CD4-positive, alpha-beta T cell (primary cell): Measurements from ENCODE around the gene LHX8. TPM values are rescaled to one million over a fixed set of nuclear protein-coding genes. Genes with fewer than 3 reads are reported as not detected.

Experiments
- ATAC-seq: fragments of 200-7000 bp; cut with Tn5 transposase; one replicate; pipeline ENCODE4 v1.10.0; 2022; ENCODE audit warnings: mild to moderate bottlenecking; ENCODE audit not compliant: poor library complexity
- CTCF ChIA-PET: fragments of 350-600 bp; sonication (Branson Sonifier 250); formaldehyde crosslinking; loops from one replicate; lab custom pipeline; 2021; ENCODE audit warnings: antibody characterized with exemption, inconsistent platforms; lab: Charles Lee
- POLR2A ChIA-PET: fragments of 350-600 bp; sonication (Branson Sonifier 250); formaldehyde crosslinking; loops from one replicate; lab custom pipeline; 2021; ENCODE audit warnings: antibody characterized with exemption, inconsistent platforms; lab: Charles Lee
- DNase-seq, 14 experiments: peaks; one replicate each; pipeline ENCODE4 v3.0.0-alpha.2; 2013 to 2020; ENCODE audit warnings: mixed read lengths in 2 of 14
- H3K27ac ChIP-seq, 2 donors: one replicate each; pipeline versions ENCODE4 v1.5.1 to v1.7.0; 2013; ENCODE audit warnings: low read length in 2 of 2, low read depth in 1 of 2, mild to moderate bottlenecking in 1 of 2
- H3K27me3 ChIP-seq, 2 experiments: 1 replicate in 1 of 2; 2 replicates in 1 of 2; pipeline versions ENCODE4 v1.6.1 to v1.7.0; 2013; ENCODE audit warnings: low read length in 2 of 2, control low read depth in 1 of 2, mild to moderate bottlenecking in 1 of 2, moderate library complexity in 1 of 2; ENCODE audit not compliant: insufficient read depth in 2 of 2, control insufficient read depth in 1 of 2
- H3K36me3 ChIP-seq: one replicate; pipeline ENCODE4 v1.6.1; 2013; ENCODE audit warnings: low read length, control low read depth; ENCODE audit not compliant: insufficient read depth
- H3K4me1 ChIP-seq: one replicate; pipeline ENCODE4 v1.6.1; 2013; ENCODE audit warnings: low read length, control low read depth; ENCODE audit not compliant: insufficient read depth
- H3K4me3 ChIP-seq: one replicate; pipeline ENCODE4 v1.5.1; 2013; ENCODE audit warnings: mild to moderate bottlenecking, low read length, moderate library complexity
- H3K9me3 ChIP-seq, 2 experiments: 1 replicate in 1 of 2; 2 replicates in 1 of 2; pipeline versions ENCODE4 v1.6.1 to v1.7.0; 2013; ENCODE audit warnings: low read length in 2 of 2, mild to moderate bottlenecking in 2 of 2, control low read depth in 1 of 2, moderate library complexity in 1 of 2; ENCODE audit not compliant: control insufficient read depth in 1 of 2, insufficient read depth in 1 of 2
- H3K27ac Mint-ChIP-seq: one replicate; pipeline ENCODE4 v1.8.0; 2020; ENCODE audit warnings: mixed read lengths
- H3K27me3 Mint-ChIP-seq: one replicate; pipeline ENCODE4 v1.8.0; 2021; ENCODE audit warnings: mixed read lengths
- H3K36me3 Mint-ChIP-seq: one replicate; pipeline ENCODE4 v1.8.0; 2021; ENCODE audit warnings: low read depth, mixed read lengths
- H3K4me1 Mint-ChIP-seq: one replicate; pipeline ENCODE4 v1.8.0; 2021; ENCODE audit warnings: low read depth, mixed read lengths
- H3K4me3 Mint-ChIP-seq: one replicate; pipeline ENCODE4 v1.8.0; 2020; ENCODE audit warnings: mild to moderate bottlenecking, mixed read lengths
- H3K9me3 Mint-ChIP-seq: one replicate; pipeline ENCODE4 v1.8.0; 2020; ENCODE audit warnings: mixed read lengths
- CTCF ChIP-seq: fragments of 200-600 bp; IDR thresholded peaks from one replicate; pipeline ENCODE4 v1.8.0; 2022; ENCODE audit warnings: antibody characterized with exemption, mild to moderate bottlenecking
- intact Hi-C, 2 experiments: fragments of 100-400 bp; cut with DNase I in 1 of 2; cut with micrococcal nuclease in 1 of 2; formaldehyde crosslinking; loops; one replicate each; pipeline versions ENCODE4 v1.15.1 to v1.9.0; 2023 to 2025; cut with DNase I, micrococcal nuclease
- total RNA-seq, 174 experiments: library from RNA in 2 of 174; stranded (reverse) in 2 of 174; gene quantifications; one replicate each; pipeline ENCODE4 v1.2.3 and lab custom pipeline; 2021 to 2026

LHX8 gene
- total RNA-seq, 2 experiments from 2014 or later = not detected

DNA sequence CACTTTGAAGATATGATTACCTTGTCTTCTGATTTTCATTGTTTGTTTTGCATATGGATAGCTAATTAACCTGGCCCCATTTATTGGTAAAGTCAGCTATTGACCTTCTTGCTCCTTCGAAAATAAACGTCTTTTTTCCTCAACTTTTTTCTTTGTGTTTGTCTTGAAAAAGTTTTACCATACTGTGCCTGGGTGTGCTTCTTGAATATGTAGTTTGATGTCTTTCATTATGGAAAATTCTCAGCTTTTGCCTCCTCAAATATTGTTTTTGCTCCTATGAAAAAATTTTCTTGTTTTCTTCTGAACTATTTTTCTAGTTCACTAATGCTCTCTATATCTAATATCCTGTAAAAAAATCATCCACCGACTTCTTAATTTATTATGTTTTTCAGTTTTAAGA is 25.0 kb downstream of the LHX8 start:
- Histone ChIP-seq H3K4me3 (no peak overlapping the region), H3K27me3 (no peaks in the 10 kb centered on the region), H3K36me3 (no peaks in the 10 kb centered on the region), H3K27ac (no peak overlapping the region), H3K4me1 (no peaks in the 10 kb centered on the region), H3K9me3 (peaks cover 0 to 3% of the 10 kb centered on the region in 2 experiments)
- POLR2A ChIA-PET = no interaction called here
- intact Hi-C loops = loop anchor here in 1 of 2 experiments (5.0 kb wide), 1 partner anchor 707 kb away; no protein-coding TSS in a partner anchor
- Mint-ChIP-seq H3K27me3 (no peaks in the 10 kb centered on the region), H3K9me3 (no peaks in the 10 kb centered on the region), H3K36me3 (no peaks in the 10 kb centered on the region), H3K27ac (no peak overlapping the region), H3K4me3 (no peak overlapping the region), H3K4me1 (no peaks in the 10 kb centered on the region)
- ATAC-seq (no peak), DNase-seq (no peak)
- CTCF ChIA-PET = no interaction called here
- TF ChIP-seq CTCF = no peak

- no peak for ATAC-seq
- H3K27ac Mint-ChIP-seq = no peak overlapping the region
- H3K27me3 Mint-ChIP-seq = no peaks in the 10 kb centered on the region
- no peaks in the 10 kb centered on the region for H3K36me3 Mint-ChIP-seq
- no peaks in the 10 kb centered on the region for H3K4me1 Mint-ChIP-seq
- no peak for DNase-seq
- no peak overlapping the region for H3K4me3 ChIP-seq
- TF ChIP-seq CTCF = no peak
- H3K9me3 ChIP-seq = peaks cover 0 to 3% of the 10 kb centered on the region in 2 experiments
- no peak overlapping the region for H3K27ac ChIP-seq
- intact Hi-C loops = no loop called here
- CTCF ChIA-PET = no interaction called here
- H3K4me3 Mint-ChIP-seq = no peak overlapping the region
- POLR2A ChIA-PET = no interaction called here
- H3K9me3 Mint-ChIP-seq = no peaks in the 10 kb centered on the region
- H3K36me3 ChIP-seq = no peaks in the 10 kb centered on the region
- H3K4me1 ChIP-seq = no peaks in the 10 kb centered on the region
- H3K27me3 ChIP-seq = no peaks in the 10 kb centered on the region
Measured at GRCh38 chr1:75165264-75165663, 31.1 kb downstream of the LHX8 start.

- H3K27ac ChIP-seq = no peak overlapping the region
- DNase-seq (no peak), ATAC-seq (no peak)
- H3K4me3 ChIP-seq = no peak overlapping the region
- ChIA-PET CTCF (no interaction called here), POLR2A (no interaction called here)
- H3K4me1 Mint-ChIP-seq = no peaks in the 10 kb centered on the region
- H3K36me3 ChIP-seq = no peaks in the 10 kb centered on the region
- H3K27ac Mint-ChIP-seq = no peak overlapping the region
- H3K27me3 ChIP-seq = no peaks in the 10 kb centered on the region
- H3K9me3 Mint-ChIP-seq = no peaks in the 10 kb centered on the region
- H3K9me3 ChIP-seq = peaks cover 0 to 3% of the 10 kb centered on the region in 2 experiments
- intact Hi-C loops = no loop called here
- no peaks in the 10 kb centered on the region for H3K36me3 Mint-ChIP-seq
- no peak for TF ChIP-seq CTCF
- H3K4me1 ChIP-seq = no peaks in the 10 kb centered on the region
- no peaks in the 10 kb centered on the region for H3K27me3 Mint-ChIP-seq
- H3K4me3 Mint-ChIP-seq = no peak overlapping the region
Measured at GRCh38 chr1:75166821-75167220, 32.6 kb downstream of the LHX8 start.
